Left lung (tissue), 10 donors: ENCODE measurements around the gene SYNJ2. TPM values are rescaled to one million over a fixed set of nuclear protein-coding genes. Genes with fewer than 3 reads are reported as not detected.

Experiments
- ATAC-seq: fragments of 200-7000 bp; cut with Tn5 transposase; one replicate; pipeline ENCODE4 v1.9.1; 2020; ENCODE audit warnings: moderate library complexity
- DNase-seq, 4 donors: peaks; one replicate each; pipeline ENCODE4 v3.0.0-alpha.2; 2013 to 2020
- H3K27ac ChIP-seq, 2 donors: fragments of 200-600 bp; sonication (generic) in 1 of 2; one replicate each; pipeline versions ENCODE4 v1.5.0 to v1.8.0; 2020 to 2021
- H3K27me3 ChIP-seq, 2 donors: fragments of 200-600 bp; sonication (generic) in 1 of 2; one replicate each; pipeline versions ENCODE4 v1.5.0 to v1.8.0; 2020 to 2021
- H3K36me3 ChIP-seq, 2 donors: fragments of 200-600 bp; sonication (generic) in 1 of 2; one replicate each; pipeline versions ENCODE4 v1.5.0 to v1.8.0; 2020 to 2021
- H3K4me1 ChIP-seq, 2 donors: fragments of 200-600 bp; one replicate each; pipeline ENCODE4 v1.8.0; 2021
- H3K4me3 ChIP-seq, 2 donors: fragments of 200-600 bp; sonication (generic) in 1 of 2; one replicate each; pipeline versions ENCODE4 v1.5.0 to v1.8.0; 2020 to 2021; ENCODE audit warnings: mild to moderate bottlenecking in 1 of 2
- H3K9me3 ChIP-seq, 2 donors: fragments of 200-600 bp; sonication (generic) in 1 of 2; one replicate each; pipeline versions ENCODE4 v1.5.0 to v1.8.0; 2020 to 2021
- CTCF ChIP-seq, 2 donors: fragments of 200-600 bp; sonication (generic) in 1 of 2; IDR thresholded peaks; one replicate each; pipeline versions ENCODE4 v1.5.0 to v1.8.0; 2021; ENCODE audit warnings: antibody characterized with exemption in 2 of 2
- intact Hi-C, 2 donors: fragments of 100-400 bp; cut with DNase I; formaldehyde crosslinking; loops; one replicate each; pipeline versions ENCODE4 v1.11.2 to v1.14.2; 2022
- polyA plus RNA-seq, 6 donors: library from polyadenylated mRNA; unstranded; fragments of 120-200 nt; gene quantifications; one replicate each; pipeline ENCODE4 v1.2.1, GENCODE V29; 2013; ENCODE audit not compliant: insufficient read length in 6 of 6
- total RNA-seq, 2 donors: library from RNA; stranded (reverse); fragmentation: NEBNext Ultra II Directional; extraction: Animal tissue kit (Norgen Biotek cat#: 25700); gene quantifications; one replicate each; pipeline ENCODE4 v1.2.1, GENCODE V29; 2021
- donor health status: DM: no; HTN: yes; CAD: no.
- donor health status: DM: no; HTN: no; CAD: no.

SYNJ2 gene
- total and polyA plus RNA-seq, 8 donors: 6.2 to 12.2 (median 7.5) TPM

DNA sequence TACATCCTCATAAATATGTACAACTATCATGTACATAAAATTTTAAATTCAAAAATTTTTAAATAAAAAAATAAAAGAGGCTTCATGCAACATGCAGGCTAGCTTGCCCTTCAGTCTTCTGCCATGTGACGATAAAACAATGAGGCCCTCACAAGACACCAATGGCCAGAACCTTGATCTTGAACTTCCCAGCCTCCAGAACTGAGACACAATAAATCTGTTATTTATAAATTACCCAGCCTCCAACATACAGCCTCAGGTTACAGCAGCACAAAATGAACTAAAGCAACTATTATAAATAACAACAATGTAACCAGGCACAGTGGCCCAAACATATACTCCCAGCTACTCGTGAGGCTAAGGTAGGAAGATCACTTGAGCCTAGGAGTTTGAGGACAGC is 143.6 kb downstream of the SYNJ2 start:
- Histone ChIP-seq H3K4me3 (no peak overlapping the region), H3K27ac (no peak overlapping the region), H3K27me3 (no peaks in the 10 kb centered on the region), H3K36me3 (peaks cover 0 to 34% of the 10 kb centered on the region in 2 donors), H3K9me3 (no peaks in the 10 kb centered on the region), H3K4me1 (no peaks in the 10 kb centered on the region)
- no peak for DNase-seq
- ATAC-seq: no peak
- TF ChIP-seq CTCF (IDR thresholded peaks at IDR 0.05): no peak
- intact Hi-C loops: no loop called here

GRCh38 chr6:158131926-158132325 is 150.3 kb downstream of the SYNJ2 start:
- Histone ChIP-seq H3K9me3 (no peaks in the 10 kb centered on the region), H3K36me3 (peaks cover 0 to 11% of the 10 kb centered on the region in 2 donors), H3K4me3 (no peak overlapping the region), H3K27ac (no peak overlapping the region), H3K27me3 (no peaks in the 10 kb centered on the region), H3K4me1 (no peaks in the 10 kb centered on the region)
- intact Hi-C loops: no loop called here
- no peak for ATAC-seq
- peak in 1 of 4 donors; percentile 10 for DNase-seq
- no peak for TF ChIP-seq CTCF (IDR thresholded peaks at IDR 0.05)

- Histone ChIP-seq H3K27me3 (no peaks in the 10 kb centered on the region), H3K4me1 (no peaks in the 10 kb centered on the region), H3K36me3 (peaks cover 0 to 48% of the 10 kb centered on the region in 2 donors), H3K27ac (no peak overlapping the region), H3K4me3 (no peak overlapping the region), H3K9me3 (no peaks in the 10 kb centered on the region)
- ATAC-seq: peak; percentile 73
- DNase-seq: no peak
- intact Hi-C loops: no loop called here
- no peak for TF ChIP-seq CTCF (IDR thresholded peaks at IDR 0.05)
Observed at GRCh38 chr6:158142789-158143188, 161.1 kb downstream of the SYNJ2 start.

DNA sequence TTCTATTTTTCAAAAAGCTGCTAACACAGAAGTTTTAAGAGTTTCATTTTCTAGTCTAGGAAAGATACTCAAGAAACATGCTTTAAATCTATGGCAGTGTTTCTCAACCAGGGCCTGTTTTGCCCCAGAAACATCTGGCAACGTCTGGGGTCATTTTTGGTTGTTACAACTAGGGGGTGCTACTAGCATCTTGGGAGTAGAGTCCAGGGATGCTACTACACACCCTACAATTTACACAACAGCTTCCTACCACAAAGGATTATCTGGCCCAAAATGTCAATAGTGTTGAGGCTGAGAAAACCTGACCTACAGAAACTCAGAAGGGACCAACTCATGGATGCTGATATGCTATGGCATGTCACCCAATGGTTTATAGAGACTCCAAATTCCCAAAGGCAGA is 162.0 kb downstream of the SYNJ2 start:
- TF ChIP-seq CTCF (IDR thresholded peaks at IDR 0.05): no peak
- Histone ChIP-seq H3K4me1 (no peaks in the 10 kb centered on the region), H3K27me3 (no peaks in the 10 kb centered on the region), H3K36me3 (peaks cover 0 to 48% of the 10 kb centered on the region in 2 donors), H3K9me3 (no peaks in the 10 kb centered on the region), H3K27ac (no peak overlapping the region), H3K4me3 (no peak overlapping the region)
- no peak for ATAC-seq
- no peak for DNase-seq
- intact Hi-C loops: no loop called here

Other genes starting within 250 kb of the SYNJ2 start
- gene SNX9, start 158.6 kb upstream of the SYNJ2 start, total RNA-seq: 10 to 100 TPM; 23.5 to 25.3 TPM
- 10 to 100 TPM; 35.3 to 44.4 (median 40.1) TPM for gene SNX9, start 158.6 kb upstream of the SYNJ2 start, polyA plus RNA-seq
- 1 to 10 TPM; 9.0 to 9.3 TPM for gene SERAC1, start 186.4 kb downstream of the SYNJ2 start, total RNA-seq
- gene SERAC1, start 186.4 kb downstream of the SYNJ2 start, polyA plus RNA-seq: 10 to 100 TPM in 1 of 6 donors, 1 to 10 TPM in 5; 7.7 to 10.7 (median 9.5) TPM
- 10 to 100 TPM; 19.1 to 23.6 TPM for gene GTF2H5, start 186.5 kb downstream of the SYNJ2 start, total RNA-seq
- gene GTF2H5, start 186.5 kb downstream of the SYNJ2 start, polyA plus RNA-seq: 10 to 100 TPM; 37.3 to 43.4 (median 38.7) TPM